Activated CD8-positive, alpha-beta memory T cell treated with anti-CD3 and anti-CD28 coated beads, Interleukin-2, amount 10 ng/mL, durations not matched to agents 7 days and 5 days (primary cell): Measurements from ENCODE around the gene SFXN1. TPM values are rescaled to one million over a fixed set of nuclear protein-coding genes. Genes with fewer than 3 reads are reported as not detected.
"Not testable (repeated sequence)": the region's sequence is repeated elsewhere in the genome, so short reads cannot be mapped to it uniquely, and the experiment has no call there.

ENCODE experiments used
- ATAC-seq: fragments of 150-1000 bp; cut with Tn5 transposase; one replicate; pipeline ENCODE4 v1.10.0; 2021; ENCODE audit warnings: moderate library complexity
- CTCF ChIA-PET: fragments of 350-600 bp; sonication (Branson Sonifier 250); formaldehyde crosslinking; loops from one replicate; lab custom pipeline; 2021; ENCODE audit warnings: antibody characterized with exemption; lab: Charles Lee
- DNase-seq: peaks from one replicate; pipeline ENCODE4 v3.0.0-alpha.2; 2020
- H3K27ac Mint-ChIP-seq: one replicate; pipeline ENCODE4 v1.8.0; 2021; ENCODE audit warnings: mild to moderate bottlenecking, mixed read lengths
- H3K27me3 Mint-ChIP-seq: one replicate; pipeline ENCODE4 v1.8.0; 2021; ENCODE audit warnings: mixed read lengths
- H3K36me3 Mint-ChIP-seq: one replicate; pipeline ENCODE4 v1.8.0; 2021; ENCODE audit warnings: mild to moderate bottlenecking, mixed read lengths
- H3K4me1 Mint-ChIP-seq: one replicate; pipeline ENCODE4 v1.8.0; 2021; ENCODE audit warnings: mixed read lengths
- H3K4me3 Mint-ChIP-seq: one replicate; pipeline ENCODE4 v1.8.0; 2021; ENCODE audit warnings: mild to moderate bottlenecking, moderate library complexity, mixed read lengths
- H3K9me3 Mint-ChIP-seq: one replicate; pipeline ENCODE4 v1.8.0; 2022; ENCODE audit warnings: low read depth, mixed read lengths
- total RNA-seq, 2 experiments: library from RNA; stranded (reverse); gene quantifications; one replicate each; pipeline ENCODE4 v1.2.3, GENCODE V29; 2021

SFXN1 gene
- total RNA-seq, 2 experiments from 2014 or later = 174 to 230 TPM

DNA sequence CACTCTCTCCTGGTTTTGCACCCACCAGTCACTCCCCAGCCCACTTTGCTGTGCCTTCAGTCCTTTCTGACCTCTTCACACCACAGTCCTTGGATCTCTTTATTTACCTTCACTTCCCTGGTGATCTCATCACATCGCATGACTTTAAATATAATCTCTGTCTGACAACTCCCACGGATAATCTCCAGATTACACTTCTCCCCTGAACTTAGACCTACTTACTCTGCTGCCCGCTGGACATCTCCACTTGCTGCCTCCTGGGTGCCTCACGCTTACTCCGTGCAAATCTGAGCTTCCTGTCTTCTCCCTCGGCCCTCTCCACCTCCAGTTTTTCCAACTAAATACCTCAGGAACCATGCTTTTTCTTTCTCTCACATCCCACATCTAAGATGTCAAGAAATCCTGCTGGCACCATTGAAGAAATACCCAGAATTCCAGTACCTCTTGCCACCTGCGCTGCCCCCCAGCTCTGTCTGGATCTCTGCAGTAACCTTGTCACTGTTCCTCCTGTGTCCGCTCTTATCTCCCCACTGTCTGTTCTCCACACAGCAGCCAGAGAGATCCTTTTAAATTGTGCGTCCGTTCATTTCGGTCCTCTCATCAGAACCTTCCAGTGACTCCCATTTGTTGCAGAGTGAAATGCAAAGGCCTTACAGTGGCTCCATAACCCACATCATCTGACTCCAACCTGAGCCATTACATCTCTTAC is 9.3 kb downstream of the SFXN1 start:
- CTCF ChIA-PET = interaction anchor here (1.4 kb wide), 1 partner anchor 23 kb away, joined by 3 read pairs; no protein-coding TSS in a partner anchor
- Mint-ChIP-seq H3K36me3 (peaks cover 71% of the 10 kb centered on the region), H3K4me1 (peaks cover 70% of the 10 kb centered on the region), H3K4me3 (no peak overlapping the region), H3K9me3 (no peaks in the 10 kb centered on the region), H3K27me3 (no peaks in the 10 kb centered on the region), H3K27ac (peak overlapping the region; percentile 45)
- DNase-seq = no peak
- no peak for ATAC-seq

DNA sequence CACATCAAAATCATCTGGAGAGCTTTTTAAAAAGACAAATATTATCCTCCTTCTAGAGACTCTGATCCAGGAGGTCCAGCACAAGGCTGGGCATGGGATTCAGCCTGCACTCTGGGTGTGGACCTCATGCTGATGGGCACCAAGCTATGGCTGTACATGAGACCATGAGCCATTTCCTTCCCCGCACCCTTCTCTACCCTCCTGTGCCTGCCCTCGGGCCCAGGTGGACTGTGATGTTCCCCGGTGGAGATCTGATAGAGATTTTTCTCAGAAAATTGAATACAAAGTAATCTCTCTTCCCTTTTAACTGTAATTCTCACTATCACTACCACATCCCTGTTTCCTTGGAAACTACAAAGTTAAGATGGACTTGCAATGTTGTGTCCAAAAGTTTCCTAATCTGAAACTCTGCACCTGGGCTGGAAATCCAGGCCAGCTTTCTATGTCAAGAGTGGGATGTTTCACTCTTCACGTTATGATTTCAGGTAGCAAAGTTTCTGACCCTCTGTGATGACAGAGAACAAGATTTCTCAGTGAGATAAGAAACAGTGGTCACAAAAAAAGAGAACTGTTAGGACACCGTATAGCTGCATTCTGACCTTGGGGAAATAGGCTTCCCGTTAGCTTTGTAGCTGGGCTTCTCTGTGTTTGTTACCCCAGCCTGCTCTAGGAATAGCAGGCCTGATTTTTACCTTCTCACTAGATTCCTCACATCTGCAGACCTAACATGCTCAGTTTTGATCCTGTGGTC is 11.5 kb downstream of the SFXN1 start:
- no peak for ATAC-seq
- peaks cover 68% of the 10 kb centered on the region for H3K36me3 Mint-ChIP-seq
- peak overlapping the region; percentile 56 for H3K27ac Mint-ChIP-seq
- H3K27me3 Mint-ChIP-seq = no peaks in the 10 kb centered on the region
- CTCF ChIA-PET = interaction anchor here (0.7 to 1.4 kb wide), 2 partner anchors 12 to 25 kb away, joined by 3 to 4 read pairs; partner anchors contain the start of gene SFXN1
- H3K4me3 Mint-ChIP-seq = no peak overlapping the region
- DNase-seq = no peak
- peaks cover 61% of the 10 kb centered on the region for H3K4me1 Mint-ChIP-seq
- no peaks in the 10 kb centered on the region for H3K9me3 Mint-ChIP-seq

DNA sequence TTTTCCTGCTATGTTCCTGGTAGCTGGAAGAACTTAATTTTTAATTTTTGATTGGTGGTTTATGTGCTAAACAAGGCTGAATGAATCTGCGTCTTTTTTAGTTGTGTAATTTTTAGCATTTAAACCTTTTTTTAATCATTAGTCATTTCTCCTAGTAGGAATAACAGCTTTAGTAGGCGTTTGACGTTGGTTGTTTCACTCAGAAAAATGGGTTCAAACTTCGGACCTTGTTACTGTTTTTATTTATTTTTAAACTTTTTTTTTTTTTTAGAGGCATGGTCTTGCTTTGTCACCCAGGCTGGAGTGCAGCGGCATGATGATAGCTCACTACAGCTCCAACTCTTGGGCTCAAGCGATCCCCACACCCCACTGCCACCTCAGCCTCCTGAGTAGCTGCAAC is 12.9 kb downstream of the SFXN1 start:
- Mint-ChIP-seq H3K36me3 (peaks cover 61% of the 10 kb centered on the region), H3K4me1 (peaks cover 53% of the 10 kb centered on the region), H3K27me3 (no peaks in the 10 kb centered on the region), H3K9me3 (no peaks in the 10 kb centered on the region), H3K4me3 (no peak overlapping the region), H3K27ac (no peak overlapping the region)
- CTCF ChIA-PET = interaction anchor here (1.1 to 1.4 kb wide), 2 partner anchors 13 to 27 kb away, joined by 3 to 4 read pairs; no protein-coding TSS in a partner anchor
- DNase-seq (no peak), ATAC-seq (no peak)

DNA sequence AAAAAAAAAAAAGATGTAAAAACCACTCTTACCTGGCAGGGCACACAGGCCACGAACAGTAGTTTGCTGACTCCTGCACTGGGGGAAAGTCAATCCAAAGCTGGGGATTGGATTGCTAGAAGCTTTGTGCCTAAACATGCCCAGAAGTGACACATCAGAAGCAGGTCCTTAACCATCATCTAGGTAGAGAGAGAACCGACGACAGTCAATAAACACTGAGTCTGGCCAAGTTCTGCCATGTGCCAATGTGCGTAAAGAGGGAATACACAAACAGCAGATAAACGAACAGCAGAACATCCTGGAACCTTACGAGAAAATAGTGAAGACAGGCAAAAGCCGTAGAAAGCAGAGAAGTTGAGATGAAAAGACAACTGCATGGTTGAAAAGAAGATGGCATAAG is 14.9 kb downstream of the SFXN1 start:
- H3K4me1 Mint-ChIP-seq = peaks cover 46% of the 10 kb centered on the region
- peaks cover 59% of the 10 kb centered on the region for H3K36me3 Mint-ChIP-seq
- no peaks in the 10 kb centered on the region for H3K9me3 Mint-ChIP-seq
- H3K27ac Mint-ChIP-seq = no peak overlapping the region
- ATAC-seq (no peak), DNase-seq (no peak)
- CTCF ChIA-PET = no interaction called here
- H3K4me3 Mint-ChIP-seq = no peak overlapping the region
- no peaks in the 10 kb centered on the region for H3K27me3 Mint-ChIP-seq

- CTCF ChIA-PET = interaction anchor here (0.6 kb wide), 1 partner anchor 229 kb away, joined by 3 read pairs; no protein-coding TSS in a partner anchor
Measured at GRCh38 chr5:175493726-175494125, 15.4 kb downstream of the SFXN1 start.

DNA sequence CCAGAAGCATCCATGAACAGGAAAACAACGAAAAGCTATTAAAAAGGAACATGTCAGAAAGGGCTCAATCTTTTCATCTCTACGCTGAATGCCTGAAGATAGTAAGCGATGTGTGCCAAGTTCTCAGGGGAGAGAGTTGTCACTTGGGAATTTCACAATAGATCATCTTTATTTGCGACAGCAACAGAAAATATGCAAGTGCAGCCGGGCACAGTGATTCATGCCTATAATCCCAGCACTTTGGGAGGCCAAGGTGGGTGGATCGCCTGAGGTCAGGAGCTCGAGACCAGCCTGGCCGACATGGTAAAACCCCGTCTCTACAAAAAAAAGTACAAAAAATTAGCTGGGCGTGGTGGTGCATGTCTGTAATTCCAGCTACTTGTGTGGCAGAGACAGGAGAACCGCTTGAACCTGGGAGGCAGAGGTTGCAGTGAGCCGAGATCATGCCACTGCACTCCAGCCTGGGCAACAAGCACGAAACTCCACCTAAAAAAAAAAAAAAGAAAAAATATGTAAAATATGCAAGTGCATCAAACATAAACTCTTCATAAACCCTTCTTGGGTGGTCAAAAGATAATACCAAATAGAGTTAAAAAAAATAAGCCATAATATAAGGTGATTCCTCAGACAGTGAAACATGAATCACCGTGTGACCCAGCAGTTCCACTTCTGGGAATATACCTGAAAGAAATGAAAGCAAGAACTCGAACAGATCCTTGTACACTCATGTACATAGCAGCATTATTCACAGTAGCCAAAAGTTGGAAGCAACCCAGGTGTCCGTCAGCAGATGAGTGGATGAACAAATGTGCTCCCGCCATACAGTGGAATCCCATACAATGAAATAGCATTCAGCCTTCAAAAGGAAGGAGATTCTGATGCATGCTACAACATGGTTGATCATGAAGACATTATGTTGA is 16.2 kb downstream of the SFXN1 start:
- H3K4me3 Mint-ChIP-seq = no peak overlapping the region
- CTCF ChIA-PET = interaction anchor here (0.6 kb wide), 1 partner anchor 229 kb away, joined by 3 read pairs; no protein-coding TSS in a partner anchor
- DNase-seq = no peak
- no peaks in the 10 kb centered on the region for H3K9me3 Mint-ChIP-seq
- H3K27ac Mint-ChIP-seq = no peak overlapping the region
- H3K27me3 Mint-ChIP-seq = no peaks in the 10 kb centered on the region
- peaks cover 41% of the 10 kb centered on the region for H3K4me1 Mint-ChIP-seq
- ATAC-seq = no peak
- peaks cover 60% of the 10 kb centered on the region for H3K36me3 Mint-ChIP-seq

More at GRCh38 chr5:175493726-175494125, 15.4 kb downstream of the SFXN1 start:
- Mint-ChIP-seq H3K4me3 (no peak overlapping the region), H3K4me1 (peaks cover 43% of the 10 kb centered on the region), H3K27ac (no peak overlapping the region), H3K9me3 (no peaks in the 10 kb centered on the region), H3K27me3 (no peaks in the 10 kb centered on the region), H3K36me3 (peaks cover 58% of the 10 kb centered on the region)
- ATAC-seq (no peak), DNase-seq (no peak)

DNA sequence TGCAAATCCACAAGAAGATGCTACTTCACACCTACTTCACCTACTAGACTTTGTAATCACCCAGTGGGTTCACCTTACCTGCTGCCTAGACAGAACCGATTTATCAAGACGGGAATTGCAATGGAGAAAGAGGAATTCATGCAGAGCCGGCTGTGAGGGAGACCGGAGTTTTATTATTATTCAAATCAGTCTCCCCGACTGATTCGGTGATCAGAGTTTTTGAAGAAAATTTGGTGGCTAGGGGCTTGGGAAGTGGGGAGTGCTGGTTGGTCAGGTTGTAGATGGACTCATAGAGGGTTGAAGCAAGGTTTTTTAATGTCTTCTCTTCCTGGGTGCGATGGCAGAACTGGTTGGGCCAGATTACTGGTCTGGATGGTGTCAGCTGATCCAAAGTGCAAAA is 23.4 kb downstream of the SFXN1 start:
- Mint-ChIP-seq H3K9me3 (no peaks in the 10 kb centered on the region), H3K27ac (no peak overlapping the region), H3K4me1 (peaks cover 35% of the 10 kb centered on the region), H3K36me3 (peaks cover 64% of the 10 kb centered on the region), H3K4me3 (no peak overlapping the region), H3K27me3 (no peaks in the 10 kb centered on the region)
- DNase-seq = no peak
- CTCF ChIA-PET = no interaction called here
- no peak for ATAC-seq

- not testable (repeated sequence) for H3K27me3 Mint-ChIP-seq, H3K9me3 Mint-ChIP-seq, H3K4me3 Mint-ChIP-seq
- CTCF ChIA-PET = interaction anchor here (0.7 to 2.1 kb wide), 4 partner anchors 9 to 222 kb away, joined by 3 to 4 read pairs (median 4); no protein-coding TSS in a partner anchor
- H3K27ac Mint-ChIP-seq = peak overlapping the region; percentile 63
- peaks cover 28% of the 10 kb centered on the region for H3K4me1 Mint-ChIP-seq
- ATAC-seq = peak; percentile 87
- H3K36me3 Mint-ChIP-seq = peaks cover 57% of the 10 kb centered on the region
- peak; percentile 68 for DNase-seq
Measured at GRCh38 chr5:175507671-175508070, 29.3 kb downstream of the SFXN1 start.

DNA sequence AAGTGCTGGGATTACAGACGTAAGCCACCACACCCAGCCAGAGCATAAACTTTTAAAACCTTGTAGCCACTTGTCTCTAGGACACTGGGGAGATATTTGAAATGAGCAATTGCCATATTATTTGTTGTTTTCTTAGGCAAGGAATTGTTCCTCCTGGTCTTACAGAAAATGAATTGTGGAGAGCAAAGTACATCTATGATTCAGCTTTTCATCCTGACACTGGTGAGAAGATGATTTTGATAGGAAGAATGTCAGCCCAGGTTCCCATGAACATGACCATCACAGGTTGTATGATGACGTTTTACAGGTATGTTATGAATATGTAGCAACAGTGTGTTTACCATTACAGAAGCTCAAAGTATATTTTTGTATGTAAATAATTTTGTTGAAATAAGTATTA is 30.5 kb downstream of the SFXN1 start:
- Mint-ChIP-seq H3K27ac (no peak overlapping the region), H3K4me1 (peaks cover 28% of the 10 kb centered on the region), H3K27me3 (no peaks in the 10 kb centered on the region), H3K9me3 (no peaks in the 10 kb centered on the region), H3K36me3 (peaks cover 55% of the 10 kb centered on the region), H3K4me3 (no peak overlapping the region)
- DNase-seq = no peak
- CTCF ChIA-PET = interaction anchor here (2.1 kb wide), 1 partner anchor 221 kb away, joined by 4 read pairs; no protein-coding TSS in a partner anchor
- ATAC-seq = no peak

GRCh38 chr5:175513297-175513696 is 34.9 kb downstream of the SFXN1 start:
- Mint-ChIP-seq H3K9me3 (peaks cover 3% of the 10 kb centered on the region), H3K4me3 (no peak overlapping the region), H3K27me3 (no peaks in the 10 kb centered on the region), H3K4me1 (peaks cover 29% of the 10 kb centered on the region), H3K36me3 (peaks cover 76% of the 10 kb centered on the region), H3K27ac (no peak overlapping the region)
- DNase-seq (no peak), ATAC-seq (no peak)
- CTCF ChIA-PET = no interaction called here

DNA sequence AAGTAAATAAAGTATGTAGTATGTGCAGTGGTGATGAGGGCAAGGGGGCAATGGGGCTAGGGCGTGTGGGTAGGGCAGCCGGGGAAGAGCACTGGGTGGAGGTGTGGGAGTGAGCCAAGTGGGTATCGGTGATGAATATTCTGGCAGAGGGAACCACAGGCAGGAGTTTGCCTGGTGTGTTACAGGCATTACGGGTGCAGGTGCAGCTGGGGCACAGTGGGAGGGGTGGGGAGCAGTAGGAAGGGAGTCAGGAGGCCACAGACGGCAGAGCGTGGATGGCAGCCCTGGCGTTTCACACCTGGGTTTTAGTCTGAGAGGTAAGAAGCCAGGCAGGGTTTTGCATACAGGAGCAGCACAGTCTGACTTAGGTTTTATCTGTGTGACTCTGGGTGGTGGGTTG is 35.4 kb downstream of the SFXN1 start:
- Mint-ChIP-seq H3K9me3 (peaks cover 4% of the 10 kb centered on the region), H3K36me3 (peaks cover 77% of the 10 kb centered on the region), H3K27me3 (no peaks in the 10 kb centered on the region), H3K4me3 (no peak overlapping the region), H3K27ac (peak overlapping the region; percentile 41), H3K4me1 (peaks cover 33% of the 10 kb centered on the region)
- no peak for DNase-seq
- no peak for ATAC-seq
- CTCF ChIA-PET = no interaction called here

- H3K36me3 Mint-ChIP-seq = peaks cover 80% of the 10 kb centered on the region
- ATAC-seq (no peak), DNase-seq (no peak)
- CTCF ChIA-PET = interaction anchor here (1.4 to 3.0 kb wide), 4 partner anchors 10 to 53 kb away, joined by 3 to 13 read pairs (median 4); no protein-coding TSS in a partner anchor
- peaks cover 63% of the 10 kb centered on the region for H3K4me1 Mint-ChIP-seq
- peaks cover 4% of the 10 kb centered on the region for H3K9me3 Mint-ChIP-seq
- peak overlapping the region; percentile 37 for H3K4me3 Mint-ChIP-seq
- peak overlapping the region; percentile 82 for H3K27ac Mint-ChIP-seq
- no peaks in the 10 kb centered on the region for H3K27me3 Mint-ChIP-seq
Measured at GRCh38 chr5:175516933-175517823, 38.8 kb downstream of the SFXN1 start.
